Activated T-cell treated with anti-CD3 and anti-CD28 coated beads for 1 hour (primary cell): Measurements from ENCODE around the gene ERVFRD-1.
"Not testable (repeated sequence)": the region's sequence is repeated elsewhere in the genome, so short reads cannot be mapped to it uniquely, and the experiment has no call there.

Experiments used
- DNase-seq: peaks from one replicate; pipeline ENCODE4 v3.0.0-alpha.2; 2020; ENCODE audit warnings: low read depth

ERVFRD-1 gene

GRCh38 chr6:11091141-11091540 lies 20.4 kb downstream of the ERVFRD-1 start:
- not testable (repeated sequence) for DNase-seq

DNA sequence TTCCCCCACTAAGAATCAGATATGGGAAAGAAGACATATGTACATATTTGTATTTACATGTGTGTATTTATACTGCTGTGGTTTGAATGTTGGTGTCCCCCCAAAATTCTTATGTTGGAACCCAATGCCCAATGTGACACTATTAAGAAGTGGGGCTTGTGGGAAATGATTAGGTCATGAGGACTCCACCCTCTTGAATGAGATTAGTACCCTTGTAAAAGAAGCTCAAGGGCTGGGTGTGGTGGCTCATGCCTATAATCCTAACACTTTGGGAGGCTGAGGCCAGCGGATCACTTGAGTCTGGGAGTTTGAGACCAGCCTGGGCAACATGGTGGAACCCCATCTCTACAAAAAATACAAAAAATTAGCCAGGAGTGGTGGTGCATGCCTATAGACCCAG lies 21.8 kb downstream of the ERVFRD-1 start:
- no peak for DNase-seq

DNA sequence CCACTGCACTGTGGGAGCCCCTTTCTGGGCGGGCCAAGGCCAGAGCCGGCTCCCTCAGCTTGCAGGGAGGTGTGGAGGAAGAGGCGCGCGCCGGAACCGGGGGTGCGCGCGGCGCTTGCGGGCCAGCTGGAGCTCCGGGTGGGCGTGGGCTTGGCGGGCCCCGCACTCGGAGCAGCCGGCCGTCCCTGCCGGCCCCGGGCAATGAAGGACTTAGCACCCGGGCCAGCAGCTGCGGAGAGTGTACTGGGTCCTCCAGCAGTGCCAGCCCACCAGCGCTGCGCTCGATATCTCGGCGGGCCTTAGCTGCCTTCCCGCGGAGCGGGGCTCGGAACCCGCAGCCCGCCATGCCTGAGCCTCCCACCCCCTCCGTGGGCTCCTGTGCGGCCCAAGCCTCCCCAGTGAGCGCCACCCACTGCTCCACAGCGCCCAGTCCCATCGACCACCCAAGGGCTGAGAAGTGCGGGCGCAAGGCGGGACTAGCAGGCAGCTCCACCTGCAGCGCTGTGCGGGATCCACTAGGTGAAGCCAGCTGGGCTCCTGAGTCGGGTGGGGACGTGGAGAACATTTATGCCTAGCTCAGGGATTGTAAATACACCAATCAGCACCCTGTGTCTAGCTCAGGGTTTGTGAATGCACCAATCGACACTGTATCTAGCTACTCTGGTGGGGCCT lies 24.2 kb downstream of the ERVFRD-1 start:
- not testable (repeated sequence) for DNase-seq

GRCh38 chr6:11085758-11086435 lies 25.6 kb downstream of the ERVFRD-1 start:
- no peak for DNase-seq

GRCh38 chr6:11083956-11084355 lies 27.6 kb downstream of the ERVFRD-1 start:
- no peak for DNase-seq

- DNase-seq: no peak
Measured at GRCh38 chr6:11083491-11083890, 28.0 kb downstream of the ERVFRD-1 start.

GRCh38 chr6:11080296-11080695 lies 31.2 kb downstream of the ERVFRD-1 start:
- DNase-seq: no peak

DNA sequence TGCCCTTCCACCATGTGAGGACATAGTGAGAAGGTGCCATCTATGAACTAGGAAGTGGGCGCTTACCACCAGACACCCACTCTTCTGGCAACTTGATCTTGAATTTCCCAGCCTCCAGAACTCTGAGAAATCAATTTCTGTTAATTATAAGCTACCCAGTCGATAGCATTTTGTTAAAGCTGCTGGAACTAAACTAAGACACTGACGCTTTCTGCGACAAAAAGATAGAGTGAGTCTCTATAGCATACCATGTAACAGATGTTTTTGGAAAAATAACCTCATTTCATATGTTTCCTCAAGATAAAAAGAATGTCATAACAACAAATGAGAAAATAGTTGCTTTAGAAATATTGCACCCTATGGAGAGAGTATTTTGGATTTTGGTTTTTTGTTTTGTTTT lies 33.3 kb downstream of the ERVFRD-1 start:
- no peak for DNase-seq

DNA sequence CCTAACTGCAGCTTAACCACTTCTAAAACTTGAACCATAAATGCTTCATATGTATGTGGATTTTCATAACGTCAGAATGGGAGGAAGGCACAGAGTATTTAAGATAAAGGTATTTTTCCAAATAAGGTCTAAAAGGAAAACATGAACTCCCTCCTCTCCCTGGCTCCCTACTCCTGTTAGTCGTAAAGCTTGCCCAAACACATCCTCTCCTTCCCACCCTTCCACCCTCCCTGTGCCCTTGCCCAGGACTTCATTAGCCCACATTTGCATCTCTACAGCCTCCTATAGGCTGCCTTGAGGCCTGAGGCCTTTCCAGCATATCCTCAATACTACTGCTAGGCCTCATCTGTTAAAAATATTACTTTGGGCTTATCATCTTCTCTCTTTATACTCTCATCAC lies 35.0 kb downstream of the ERVFRD-1 start:
- no peak for DNase-seq

- DNase-seq: no peak
Measured at GRCh38 chr6:11072101-11072500, 39.4 kb downstream of the ERVFRD-1 start.

DNA sequence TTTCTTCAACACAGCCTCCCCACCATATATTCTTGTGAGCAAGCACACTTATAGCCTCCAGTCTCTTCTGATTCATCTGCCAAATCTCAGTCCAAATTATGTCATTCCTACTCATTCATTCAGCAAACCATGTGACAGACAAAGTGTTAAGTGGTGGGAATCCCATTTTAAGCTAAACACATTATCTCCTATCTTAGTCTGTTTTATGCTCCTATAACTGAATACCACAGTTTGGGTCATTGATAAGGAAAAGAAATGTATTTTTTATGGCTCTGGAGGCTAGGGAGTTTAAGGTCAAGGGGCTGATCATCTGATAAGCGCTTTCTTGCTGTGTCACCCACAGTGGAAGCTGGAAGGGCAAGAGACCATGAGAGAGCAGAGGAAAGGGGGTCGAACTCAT lies 41.8 kb downstream of the ERVFRD-1 start:
- no peak for DNase-seq

DNA sequence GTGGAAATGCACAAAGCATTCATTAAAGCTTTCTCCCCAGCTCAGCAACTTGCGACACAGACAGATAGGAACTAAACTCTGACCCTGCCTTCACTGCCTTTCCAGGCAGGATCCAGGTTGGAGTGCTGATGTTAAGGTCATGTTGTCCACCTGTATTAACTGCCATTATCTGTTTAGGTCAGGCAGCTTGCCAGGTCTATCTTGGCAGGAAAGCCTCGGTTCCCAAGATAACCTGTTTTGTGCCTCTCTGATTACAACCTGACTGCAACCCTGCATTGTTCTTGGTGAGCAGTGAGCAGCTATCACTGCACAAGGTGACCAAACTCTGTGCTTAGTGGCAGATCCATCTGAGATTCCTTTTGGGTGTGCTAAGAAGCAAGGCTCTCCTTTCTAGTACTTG lies 44.2 kb downstream of the ERVFRD-1 start:
- DNase-seq: no peak

- DNase-seq: no peak
Measured at GRCh38 chr6:11066505-11067347, 44.8 kb downstream of the ERVFRD-1 start.

DNA sequence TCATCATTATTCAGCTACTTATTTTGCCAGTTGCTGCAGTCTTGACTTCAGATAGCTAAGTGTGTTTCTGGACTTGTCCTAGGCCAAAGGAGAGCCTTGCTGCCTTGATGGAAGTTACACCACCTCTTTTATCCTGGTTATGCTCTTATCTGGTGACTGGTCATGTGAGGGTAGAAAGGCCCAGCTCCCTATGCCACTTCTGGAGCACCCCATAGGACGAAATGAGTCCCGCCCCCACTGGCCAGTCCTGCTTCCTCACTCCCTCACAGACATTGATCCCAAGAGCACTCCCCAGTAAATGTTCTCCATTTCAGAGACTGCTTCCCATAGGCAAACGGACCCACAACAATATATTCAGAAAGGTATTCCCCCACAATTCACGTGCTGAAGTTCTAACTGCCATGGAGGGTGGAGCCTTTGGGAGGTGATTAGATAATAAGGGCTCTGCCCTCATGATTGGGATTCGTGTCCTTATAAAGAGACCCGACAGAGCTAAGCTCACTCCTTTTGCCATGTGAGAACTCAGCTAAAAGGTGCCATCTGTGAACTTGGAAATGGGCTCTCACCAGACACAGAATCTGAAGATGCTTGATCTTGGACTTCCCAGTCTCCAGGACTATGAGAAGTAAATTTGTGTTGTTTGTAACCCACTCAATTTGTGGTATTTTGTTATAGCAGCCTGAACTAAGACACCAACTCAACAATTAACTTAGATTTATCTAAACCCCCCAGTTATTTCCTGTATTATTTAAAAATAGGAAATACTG lies 45.9 kb downstream of the ERVFRD-1 start:
- DNase-seq: no peak

DNA sequence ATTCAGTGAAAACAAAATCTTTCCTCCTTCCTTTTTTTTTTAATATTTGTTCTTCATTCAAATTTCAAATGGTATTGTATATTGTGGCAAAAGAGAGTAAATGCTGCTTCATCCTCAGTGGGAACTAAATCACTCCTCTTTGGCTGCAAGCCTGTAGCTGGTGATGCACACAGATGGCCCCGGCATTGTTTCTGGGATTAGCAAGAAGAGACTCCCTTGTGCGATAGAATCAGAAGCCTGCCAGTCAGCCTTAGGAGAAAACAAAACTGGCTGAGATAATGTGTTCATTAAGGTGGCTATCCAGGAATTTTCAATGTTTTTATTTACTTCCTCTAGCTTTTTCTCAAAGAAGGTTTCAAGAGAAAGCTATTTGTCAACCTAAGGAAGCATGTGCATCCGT lies 46.7 kb downstream of the ERVFRD-1 start:
- DNase-seq: no peak

GRCh38 chr6:11062715-11063114 lies 48.8 kb downstream of the ERVFRD-1 start:
- no peak for DNase-seq

DNA sequence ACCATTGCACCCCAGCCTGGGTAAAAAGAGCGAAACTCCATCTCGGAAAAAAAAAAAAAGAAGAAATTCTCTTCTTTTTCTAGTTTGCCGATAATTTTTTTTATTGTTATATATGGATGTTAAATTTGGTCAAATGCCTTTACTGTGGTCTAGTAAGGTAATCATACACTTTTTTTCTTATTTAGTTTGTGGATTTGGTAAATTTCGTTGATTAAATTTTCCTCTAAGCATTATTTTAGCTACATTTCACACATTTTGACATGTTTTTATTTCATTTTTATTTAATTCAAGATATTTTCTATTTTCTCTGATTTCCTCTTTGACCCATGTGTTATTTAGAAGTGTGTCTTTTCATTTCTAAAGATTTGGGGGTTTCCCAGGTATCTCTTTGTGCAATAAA lies 49.4 kb downstream of the ERVFRD-1 start:
- no peak for DNase-seq

GRCh38 chr6:11058406-11058805 lies 53.1 kb downstream of the ERVFRD-1 start:
- DNase-seq: no peak

- DNase-seq: no peak
Measured at GRCh38 chr6:11056871-11057270, 54.7 kb downstream of the ERVFRD-1 start.

GRCh38 chr6:11055127-11055627 lies 56.3 kb downstream of the ERVFRD-1 start:
- DNase-seq: no peak

GRCh38 chr6:11054722-11055121 lies 56.8 kb downstream of the ERVFRD-1 start:
- no peak for DNase-seq

DNA sequence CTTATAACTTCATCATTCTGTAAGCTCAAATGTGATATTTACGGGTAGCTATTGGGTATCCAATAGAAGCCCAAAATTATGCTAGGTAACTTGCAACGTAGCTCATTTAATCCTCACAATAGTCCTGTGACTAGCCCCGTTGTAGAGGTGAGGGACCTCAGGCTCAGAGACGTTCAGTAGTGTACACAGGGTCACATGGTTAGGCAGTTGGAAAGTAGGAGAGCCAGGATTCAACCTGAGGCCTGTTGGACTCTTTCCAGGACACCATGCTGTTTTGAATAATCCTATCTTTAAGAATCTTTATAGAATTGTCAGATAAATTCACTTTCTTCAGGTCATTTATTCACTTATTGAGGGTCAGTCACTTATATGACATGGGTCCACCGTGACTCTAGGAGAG lies 58.2 kb downstream of the ERVFRD-1 start:
- no peak for DNase-seq
